ENCODE results near the gene EIF5A2.

DNA sequence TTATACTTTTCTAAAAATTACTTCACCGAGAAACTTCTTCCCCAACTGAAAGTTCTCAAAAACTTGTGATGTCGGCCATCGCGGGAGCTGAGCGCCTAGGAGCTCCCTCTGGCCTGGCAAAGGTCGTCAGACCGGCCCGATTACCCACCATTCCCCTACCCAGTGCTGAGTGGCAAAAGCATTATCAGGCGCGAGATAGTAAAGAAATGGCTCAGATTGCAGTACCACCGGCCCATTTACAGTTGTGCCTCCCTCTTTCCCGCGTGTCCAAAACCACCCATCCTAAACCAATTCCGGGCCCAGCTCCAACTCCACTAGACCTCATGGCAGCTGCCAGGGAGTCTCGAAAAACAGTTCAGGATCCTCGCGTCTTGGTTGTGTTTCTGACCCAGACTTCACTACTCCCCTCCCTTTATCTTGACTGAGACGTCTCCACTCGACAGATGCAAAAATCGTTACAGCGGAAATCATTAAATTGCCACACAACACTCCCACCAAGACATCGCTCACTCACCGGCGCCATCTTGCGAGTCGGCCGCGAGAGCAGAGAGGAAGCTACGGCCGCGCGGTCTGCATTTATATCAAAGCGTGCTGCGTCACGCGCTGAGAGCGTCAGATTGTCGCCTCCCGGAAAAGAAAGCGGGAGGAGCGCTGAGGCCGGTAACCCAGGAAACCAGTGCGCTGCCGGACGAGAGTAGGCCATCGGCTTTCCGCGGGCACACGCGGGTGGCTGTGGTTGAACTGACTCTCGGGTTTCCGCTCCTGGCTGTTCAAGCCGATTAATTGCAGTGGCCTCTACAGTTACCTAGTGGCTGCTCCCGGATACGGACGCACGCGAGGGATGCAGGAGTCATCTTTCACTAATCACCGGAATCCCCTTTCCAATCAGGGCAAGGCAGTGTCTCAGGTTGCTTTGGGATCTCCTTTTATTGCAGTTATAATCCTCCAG lies 38.5 kb downstream of the EIF5A2 start, which contains the start of gene RPL22L1:
- TF ChIP-seq, protein P1, sequence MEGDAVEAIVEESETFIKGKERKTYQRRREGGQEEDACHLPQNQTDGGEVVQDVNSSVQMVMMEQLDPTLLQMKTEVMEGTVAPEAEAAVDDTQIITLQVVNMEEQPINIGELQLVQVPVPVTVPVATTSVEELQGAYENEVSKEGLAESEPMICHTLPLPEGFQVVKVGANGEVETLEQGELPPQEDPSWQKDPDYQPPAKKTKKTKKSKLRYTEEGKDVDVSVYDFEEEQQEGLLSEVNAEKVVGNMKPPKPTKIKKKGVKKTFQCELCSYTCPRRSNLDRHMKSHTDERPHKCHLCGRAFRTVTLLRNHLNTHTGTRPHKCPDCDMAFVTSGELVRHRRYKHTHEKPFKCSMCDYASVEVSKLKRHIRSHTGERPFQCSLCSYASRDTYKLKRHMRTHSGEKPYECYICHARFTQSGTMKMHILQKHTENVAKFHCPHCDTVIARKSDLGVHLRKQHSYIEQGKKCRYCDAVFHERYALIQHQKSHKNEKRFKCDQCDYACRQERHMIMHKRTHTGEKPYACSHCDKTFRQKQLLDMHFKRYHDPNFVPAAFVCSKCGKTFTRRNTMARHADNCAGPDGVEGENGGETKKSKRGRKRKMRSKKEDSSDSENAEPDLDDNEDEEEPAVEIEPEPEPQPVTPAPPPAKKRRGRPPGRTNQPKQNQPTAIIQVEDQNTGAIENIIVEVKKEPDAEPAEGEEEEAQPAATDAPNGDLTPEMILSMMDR (IDR thresholded peaks at IDR 0.05), result no peak
- no peak for TF ChIP-seq EZH2 (IDR thresholded peaks at IDR 0.05; ENCODE audit: borderline replicate concordance, insufficient read depth, low read depth, low read length, poor library complexity, severe bottlenecking)
